NCI-H510A (cell line): Measurements from ENCODE around the gene CTSW.
"Not testable (repeated sequence)": the region's sequence is repeated elsewhere in the genome, so short reads cannot be mapped to it uniquely, and the experiment has no call there.

ENCODE experiments used
- DNase-seq: peaks from one replicate; lab custom pipeline; 2025; lab: John Stamatoyannopoulos, UW

CTSW gene

GRCh38 chr11:65879617-65880016, at the start of gene CTSW:
Gene CTSW, plus strand, starts transcription at chr11:65879837. Its CDS starts 18 bp downstream, at chr11:65879855.
- no peak for DNase-seq

GRCh38 chr11:65832231-65832630, 47.4 kb upstream of the CTSW start:
- not testable (repeated sequence) for DNase-seq

- peak; percentile 88 for DNase-seq
These were observed 46.2 kb upstream of the CTSW start, which contains the start of gene SNX32 for GRCh38 chr11:65833297-65834030. Gene SNX32, plus strand, starts transcription at chr11:65833963. Its CDS starts 103 bp downstream, at chr11:65834066.

GRCh38 chr11:65834202-65834601, 45.4 kb upstream of the CTSW start:
- no peak for DNase-seq

GRCh38 chr11:65842144-65842543, 37.5 kb upstream of the CTSW start:
- DNase-seq = no peak

- DNase-seq = no peak
These were observed 35.8 kb upstream of the CTSW start for GRCh38 chr11:65843811-65844210.

- no peak for DNase-seq
These were observed 35.3 kb upstream of the CTSW start for GRCh38 chr11:65844231-65844872.

- DNase-seq = no peak
These were observed 31.9 kb upstream of the CTSW start for GRCh38 chr11:65847746-65848145.

- not testable (repeated sequence) for DNase-seq
These were observed 30.9 kb upstream of the CTSW start for GRCh38 chr11:65848693-65849092.

- DNase-seq = no peak
These were observed 30.3 kb upstream of the CTSW start for GRCh38 chr11:65849366-65849765.

GRCh38 chr11:65849771-65850216, 29.8 kb upstream of the CTSW start:
- no peak for DNase-seq

- no peak for DNase-seq
These were observed 29.2 kb upstream of the CTSW start for GRCh38 chr11:65850217-65851082.

- no peak for DNase-seq
These were observed 28.5 kb upstream of the CTSW start for GRCh38 chr11:65851083-65851579.

GRCh38 chr11:65851811-65852507, 27.7 kb upstream of the CTSW start:
- DNase-seq = no peak

GRCh38 chr11:65852508-65853245, 27.0 kb upstream of the CTSW start:
- DNase-seq = no peak

GRCh38 chr11:65853246-65853979, 26.2 kb upstream of the CTSW start:
- DNase-seq = no peak

GRCh38 chr11:65854161-65854592, 25.5 kb upstream of the CTSW start:
- DNase-seq = no peak

GRCh38 chr11:65854852-65855837, 24.5 kb upstream of the CTSW start:
- DNase-seq = no peak

- DNase-seq = no peak
These were observed 23.7 kb upstream of the CTSW start for GRCh38 chr11:65855927-65856363.
